PC-9 (cell line): Measurements from ENCODE around the gene SMC2. TPM values are rescaled to one million over a fixed set of nuclear protein-coding genes. Genes with fewer than 3 reads are reported as not detected.

ENCODE experiments used
- BruUV-seq: library from RNA; stranded (reverse); fragments of 400-500 nt; replicated peaks from 2 replicates; lab custom pipeline; 2021; lab: Mats Ljungman, UMichigan
- CTCF ChIA-PET: fragments of 300-600 bp; sonication (Branson Sonifier 250); formaldehyde crosslinking; loops from one replicate; lab custom pipeline; 2022; ENCODE audit warnings: antibody characterized with exemption; lab: Charles Lee
- POLR2A ChIA-PET: fragments of 300-600 bp; sonication (Branson Sonifier 250); formaldehyde crosslinking; loops from one replicate; lab custom pipeline; 2022; ENCODE audit warnings: antibody characterized with exemption; ENCODE audit not compliant: unreplicated experiment; lab: Charles Lee
- DNase-seq, 2 experiments: peaks; one replicate each; pipeline versions ENCODE4 v3.0.0 to v3.0.0-alpha.2; 2015 to 2022; ENCODE audit warnings: mixed read lengths in 1 of 2
- H2AFZ ChIP-seq: fragments of 200-600 bp; sonication (generic); 2 replicates; pipeline ENCODE4 v1.8.1; 2017; ENCODE audit warnings: antibody characterized with exemption
- H3F3A ChIP-seq: fragments of 200-600 bp; sonication (generic); 2 replicates; pipeline ENCODE4 v1.8.1; 2017; ENCODE audit warnings: antibody characterized with exemption, mild to moderate bottlenecking, low read depth; ENCODE audit not compliant: insufficient read depth
- H3K27ac ChIP-seq: fragments of 200-600 bp; sonication (generic); 2 replicates; pipeline ENCODE4 v1.6.1; 2016; ENCODE audit warnings: mixed run types
- H3K27me3 ChIP-seq: fragments of 200-600 bp; sonication (generic); 2 replicates; pipeline ENCODE4 v1.6.1; 2016; ENCODE audit warnings: low read depth, mixed run types; ENCODE audit not compliant: insufficient read depth
- H3K36me3 ChIP-seq: fragments of 200-600 bp; sonication (generic); 2 replicates; pipeline ENCODE4 v1.6.1; 2016; ENCODE audit warnings: low read depth, mixed run types
- H3K4me1 ChIP-seq: fragments of 200-600 bp; sonication (generic); replicated peaks from 2 replicates; pipeline ENCODE4 v1.6.1; 2016; ENCODE audit warnings: mixed run types; ENCODE audit not compliant: insufficient read depth
- H3K4me2 ChIP-seq: fragments of 200-600 bp; sonication (generic); 2 replicates; pipeline ENCODE4 v1.6.1; 2017; ENCODE audit warnings: mixed run types
- H3K4me3 ChIP-seq: fragments of 200-600 bp; sonication (generic); 2 replicates; pipeline ENCODE4 v1.6.1; 2016; ENCODE audit warnings: mixed run types
- H3K79me2 ChIP-seq: fragments of 200-600 bp; sonication (generic); 2 replicates; pipeline ENCODE4 v1.6.1; 2017; ENCODE audit warnings: low read depth, mixed run types
- H3K9me2 ChIP-seq: fragments of 200-600 bp; sonication (generic); 2 replicates; pipeline ENCODE4 v1.8.1; 2017; ENCODE audit warnings: mild to moderate bottlenecking; ENCODE audit not compliant: insufficient read depth
- H3K9me3 ChIP-seq: fragments of 200-600 bp; sonication (generic); 2 replicates; pipeline ENCODE4 v1.8.1; 2016; ENCODE audit warnings: low read depth; ENCODE audit not compliant: insufficient read depth
- H4K20me1 ChIP-seq: fragments of 200-600 bp; sonication (generic); 2 replicates; pipeline ENCODE4 v1.8.1; 2017; ENCODE audit not compliant: insufficient read depth
- EZH2 ChIP-seq: fragments of 200-600 bp; sonication (generic); IDR thresholded peaks from 2 replicates; pipeline ENCODE4 v1.8.0; 2017; ENCODE audit warnings: antibody characterized with exemption, low read depth
- intact Hi-C: fragments of 100-400 bp; cut with micrococcal nuclease; formaldehyde crosslinking; loops from one replicate; pipeline ENCODE4 v1.10.0; 2022; ENCODE audit not compliant: unreplicated experiment
- total RNA-seq: library from RNA; stranded (reverse); gene quantifications from 2 replicates; pipeline ENCODE4 v1.2.3, GENCODE V29; 2021
- TF ChIP-seq, protein P1 (sequence below): fragments of 200-600 bp; sonication (generic); conservative IDR thresholded peaks from 2 replicates; pipeline ENCODE4 v1.6.1; 2017; ENCODE audit warnings: mixed run types, antibody characterized with exemption, mild to moderate bottlenecking, moderate library complexity

Gene SMC2
- total RNA-seq, 1 experiment from 2014 or later = 40.5 TPM

- Histone ChIP-seq H3K4me3 (peak overlapping the region; percentile 71; the same call in 1 of the 2 replicates), H4K20me1 (no peaks in the 10 kb centered on the region), H3K27me3 (no peaks in the 10 kb centered on the region), H3K79me2 (peaks cover 12% of the 10 kb centered on the region), H3F3A (peaks cover 4% of the 10 kb centered on the region; the same call in 1 of the 2 replicates), H3K4me1 (peaks cover 22% of the 10 kb centered on the region), H2AFZ (no peak overlapping the region; the same call in 1 of the 2 replicates), H3K9me3 (no peaks in the 10 kb centered on the region; the same call in 1 of the 2 replicates), H3K27ac (peak overlapping the region; percentile 85; the same call in 1 of the 2 replicates), H3K9me2 (no peaks in the 10 kb centered on the region), H3K4me2 (peak overlapping the region; percentile 97), H3K36me3 (no peaks in the 10 kb centered on the region)
- no peak for DNase-seq
- no TSS peak for BruUV-seq
- no peak for TF ChIP-seq EZH2
- TF ChIP-seq, protein P1, sequence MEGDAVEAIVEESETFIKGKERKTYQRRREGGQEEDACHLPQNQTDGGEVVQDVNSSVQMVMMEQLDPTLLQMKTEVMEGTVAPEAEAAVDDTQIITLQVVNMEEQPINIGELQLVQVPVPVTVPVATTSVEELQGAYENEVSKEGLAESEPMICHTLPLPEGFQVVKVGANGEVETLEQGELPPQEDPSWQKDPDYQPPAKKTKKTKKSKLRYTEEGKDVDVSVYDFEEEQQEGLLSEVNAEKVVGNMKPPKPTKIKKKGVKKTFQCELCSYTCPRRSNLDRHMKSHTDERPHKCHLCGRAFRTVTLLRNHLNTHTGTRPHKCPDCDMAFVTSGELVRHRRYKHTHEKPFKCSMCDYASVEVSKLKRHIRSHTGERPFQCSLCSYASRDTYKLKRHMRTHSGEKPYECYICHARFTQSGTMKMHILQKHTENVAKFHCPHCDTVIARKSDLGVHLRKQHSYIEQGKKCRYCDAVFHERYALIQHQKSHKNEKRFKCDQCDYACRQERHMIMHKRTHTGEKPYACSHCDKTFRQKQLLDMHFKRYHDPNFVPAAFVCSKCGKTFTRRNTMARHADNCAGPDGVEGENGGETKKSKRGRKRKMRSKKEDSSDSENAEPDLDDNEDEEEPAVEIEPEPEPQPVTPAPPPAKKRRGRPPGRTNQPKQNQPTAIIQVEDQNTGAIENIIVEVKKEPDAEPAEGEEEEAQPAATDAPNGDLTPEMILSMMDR = no peak
- ChIA-PET POLR2A (no interaction called here), CTCF (no interaction called here)
- intact Hi-C loops = loop anchor here (2.0 to 5.0 kb wide), 2 partner anchors 17 to 655 kb away; partner anchors contain the start of gene NIPSNAP3A
These were observed 1.9 kb upstream of the SMC2 start for GRCh38 chr9:104092192-104092591.

- ChIA-PET CTCF (no interaction called here), POLR2A (interaction anchor here (0.6 to 0.7 kb wide), 2 partner anchors 17 to 119 kb away, joined by 3 to 4 read pairs; no protein-coding TSS in a partner anchor)
- H3K79me2 ChIP-seq = peaks cover 12% of the 10 kb centered on the region
These were observed 1.1 kb upstream of the SMC2 start for GRCh38 chr9:104092875-104093600.

GRCh38 chr9:104094534-104095015 lies 466 bp downstream of the SMC2 start:
- Histone ChIP-seq H3F3A (peaks cover 4% of the 10 kb centered on the region; the same call in 1 of the 2 replicates), H4K20me1 (no peaks in the 10 kb centered on the region; the same call in 1 of the 2 replicates), H2AFZ (peak overlapping the region; percentile 87), H3K9me2 (no peaks in the 10 kb centered on the region), H3K4me2 (peak overlapping the region; percentile 97), H3K4me1 (peaks cover 22% of the 10 kb centered on the region), H3K27me3 (no peaks in the 10 kb centered on the region), H3K4me3 (peak overlapping the region; percentile 71), H3K36me3 (peaks cover 3% of the 10 kb centered on the region; the same call in 1 of the 2 replicates), H3K27ac (peak overlapping the region; percentile 85), H3K79me2 (peaks cover 12% of the 10 kb centered on the region), H3K9me3 (no peaks in the 10 kb centered on the region; the same call in 1 of the 2 replicates)
- no TSS peak for BruUV-seq
- intact Hi-C loops = loop anchor here (5.0 kb wide), 1 partner anchor 653 kb away; the partner anchor contains the start of gene NIPSNAP3A
- ChIA-PET POLR2A (interaction anchor here (0.6 to 0.7 kb wide), 3 partner anchors 57 to 582 kb away, joined by 4 to 11 read pairs (median 5); no protein-coding TSS in a partner anchor), CTCF (no interaction called here)
- no peak for DNase-seq
- TF ChIP-seq, protein P1 = no peak
- no peak for TF ChIP-seq EZH2

More at GRCh38 chr9:104092875-104093600, 1.1 kb upstream of the SMC2 start:
- intact Hi-C loops = loop anchor here (2.0 to 5.0 kb wide), 2 partner anchors 18 to 654 kb away; partner anchors contain the start of gene NIPSNAP3A
- Histone ChIP-seq H2AFZ (peak overlapping the region; percentile 87), H3K4me3 (peak overlapping the region; percentile 71), H3K9me3 (no peaks in the 10 kb centered on the region; the same call in 1 of the 2 replicates), H4K20me1 (no peaks in the 10 kb centered on the region; the same call in 1 of the 2 replicates), H3K4me2 (peak overlapping the region; percentile 97), H3K9me2 (no peaks in the 10 kb centered on the region), H3K27me3 (no peaks in the 10 kb centered on the region), H3K27ac (peak overlapping the region; percentile 85), H3K36me3 (no peaks in the 10 kb centered on the region), H3K4me1 (peaks cover 22% of the 10 kb centered on the region), H3F3A (peaks cover 4% of the 10 kb centered on the region; the same call in 1 of the 2 replicates)
- no peak for DNase-seq
- no peak for TF ChIP-seq EZH2
- TF ChIP-seq, protein P1 = no peak
- BruUV-seq = no TSS peak
